SK-N-MC (cell line): ENCODE measurements around the gene ACACA.

Source experiments
- EZH2 ChIP-seq: fragments of 200-600 bp; sonication (generic); IDR thresholded peaks from one replicate; pipeline ENCODE4 v1.6.1; 2017; ENCODE audit warnings: antibody characterized with exemption
- POLR2AphosphoS5 ChIP-seq: IDR thresholded peaks from 2 replicates; pipeline ENCODE4 v1.6.1; 2012; ENCODE audit warnings: mild to moderate bottlenecking, low read depth, low read length, borderline replicate concordance

DNA sequence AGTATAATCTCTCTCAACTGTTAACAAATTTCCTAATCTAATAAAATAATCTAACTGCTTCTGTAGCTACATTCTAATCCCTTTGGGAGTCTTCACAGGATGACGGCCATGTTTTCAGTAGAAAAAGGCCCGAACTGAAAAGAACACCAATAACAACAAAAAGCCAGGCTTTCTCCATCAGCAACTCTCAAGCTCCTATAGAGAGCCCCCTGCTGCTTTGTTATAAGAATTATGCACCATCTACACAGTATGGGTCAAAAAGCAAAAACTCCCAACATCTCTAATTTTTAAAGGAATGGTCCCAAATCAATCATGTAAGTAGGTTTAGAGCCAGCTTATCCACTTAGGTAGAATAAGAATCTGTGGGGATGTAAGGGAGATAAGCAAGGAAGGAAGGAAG is 194.5 kb downstream of the ACACA start:
- TF ChIP-seq POLR2AphosphoS5 (no peak), EZH2 (no peak)
